Activated CD8-positive, alpha-beta T cell treated with anti-CD3 and anti-CD28 coated beads for 36 hours (primary cell): ENCODE data around the gene RNF39. TPM values are rescaled to one million over a fixed set of nuclear protein-coding genes. Genes with fewer than 3 reads are reported as not detected.
"Not testable (repeated sequence)": the region's sequence is repeated elsewhere in the genome, so short reads cannot be mapped to it uniquely, and the experiment has no call there.

ENCODE experiments used
- ATAC-seq: fragments of 200-7000 bp; cut with Tn5 transposase; one replicate; pipeline ENCODE4 v1.10.0; 2021; ENCODE audit warnings: mild to moderate bottlenecking, moderate library complexity
- CTCF ChIA-PET: fragments of 350-600 bp; sonication (Branson Sonifier 250); formaldehyde crosslinking; loops from one replicate; lab custom pipeline; 2021; ENCODE audit warnings: antibody characterized with exemption; lab: Charles Lee
- POLR2A ChIA-PET: fragments of 350-600 bp; sonication (Branson Sonifier 250); formaldehyde crosslinking; loops from one replicate; lab custom pipeline; 2021; ENCODE audit warnings: antibody characterized with exemption; lab: Charles Lee
- DNase-seq: peaks from one replicate; pipeline ENCODE4 v3.0.0-alpha.2; 2020
- H3K27ac Mint-ChIP-seq: one replicate; pipeline ENCODE4 v1.8.0; 2021; ENCODE audit warnings: mild to moderate bottlenecking, mixed read lengths
- H3K27me3 Mint-ChIP-seq: one replicate; pipeline ENCODE4 v1.8.0; 2021; ENCODE audit warnings: mixed read lengths
- H3K36me3 Mint-ChIP-seq: one replicate; pipeline ENCODE4 v1.8.0; 2021; ENCODE audit warnings: low read depth, mixed read lengths
- H3K4me1 Mint-ChIP-seq: one replicate; pipeline ENCODE4 v1.8.0; 2021; ENCODE audit warnings: low read depth, mixed read lengths
- H3K4me3 Mint-ChIP-seq: one replicate; pipeline ENCODE4 v1.8.0; 2021; ENCODE audit warnings: mild to moderate bottlenecking, moderate library complexity, mixed read lengths
- H3K9me3 Mint-ChIP-seq: one replicate; pipeline ENCODE4 v1.8.0; 2021; ENCODE audit warnings: mixed read lengths
- intact Hi-C: fragments of 100-400 bp; cut with micrococcal nuclease; formaldehyde crosslinking; loops from one replicate; pipeline ENCODE4 v1.10.0; 2022
- total RNA-seq, 2 experiments: library from RNA; stranded (reverse); gene quantifications; one replicate each; pipeline ENCODE4 v1.2.3, GENCODE V29; 2021
- TF ChIP-seq, protein P1 (sequence below): fragments of 200-600 bp; IDR thresholded peaks from one replicate; pipeline ENCODE4 v1.8.0; 2022; ENCODE audit warnings: antibody characterized with exemption, mild to moderate bottlenecking

Gene RNF39
- total RNA-seq, 2 experiments from 2014 or later, result not detected

DNA sequence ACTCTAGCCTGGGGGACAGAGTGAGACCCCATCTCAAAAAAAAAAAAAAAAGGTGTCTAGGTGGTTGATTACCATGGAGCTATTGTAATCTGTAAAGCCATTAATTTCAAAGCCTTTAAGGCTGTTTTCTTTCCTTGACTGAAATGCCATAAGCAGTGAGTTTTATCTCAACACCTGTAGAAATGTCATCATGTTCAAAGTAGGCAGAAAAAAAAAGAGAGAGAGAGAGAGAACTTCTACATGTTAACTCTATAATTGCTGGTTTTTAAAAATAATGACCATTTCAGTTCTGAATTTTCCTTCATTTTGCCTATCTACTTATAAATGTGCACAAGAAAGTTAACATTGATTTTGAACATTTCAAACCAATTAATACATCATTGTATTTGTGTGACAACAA, 44.2 kb downstream of the RNF39 start:
- H3K27me3 Mint-ChIP-seq, result no peaks in the 10 kb centered on the region
- ATAC-seq (no peak), DNase-seq (no peak)
- H3K4me3 Mint-ChIP-seq, result no peak overlapping the region
- H3K4me1 Mint-ChIP-seq, result peaks cover 3% of the 10 kb centered on the region
- no peak overlapping the region for H3K27ac Mint-ChIP-seq
- intact Hi-C loops, result no loop called here
- peaks cover 25% of the 10 kb centered on the region for H3K36me3 Mint-ChIP-seq
- no peaks in the 10 kb centered on the region for H3K9me3 Mint-ChIP-seq
- POLR2A ChIA-PET, result no interaction called here
- CTCF ChIA-PET, result interaction anchor here (0.7 to 1.4 kb wide), 2 partner anchors 329 to 1137 kb away, joined by 3 to 4 read pairs; no protein-coding TSS in a partner anchor
- TF ChIP-seq, protein P1, sequence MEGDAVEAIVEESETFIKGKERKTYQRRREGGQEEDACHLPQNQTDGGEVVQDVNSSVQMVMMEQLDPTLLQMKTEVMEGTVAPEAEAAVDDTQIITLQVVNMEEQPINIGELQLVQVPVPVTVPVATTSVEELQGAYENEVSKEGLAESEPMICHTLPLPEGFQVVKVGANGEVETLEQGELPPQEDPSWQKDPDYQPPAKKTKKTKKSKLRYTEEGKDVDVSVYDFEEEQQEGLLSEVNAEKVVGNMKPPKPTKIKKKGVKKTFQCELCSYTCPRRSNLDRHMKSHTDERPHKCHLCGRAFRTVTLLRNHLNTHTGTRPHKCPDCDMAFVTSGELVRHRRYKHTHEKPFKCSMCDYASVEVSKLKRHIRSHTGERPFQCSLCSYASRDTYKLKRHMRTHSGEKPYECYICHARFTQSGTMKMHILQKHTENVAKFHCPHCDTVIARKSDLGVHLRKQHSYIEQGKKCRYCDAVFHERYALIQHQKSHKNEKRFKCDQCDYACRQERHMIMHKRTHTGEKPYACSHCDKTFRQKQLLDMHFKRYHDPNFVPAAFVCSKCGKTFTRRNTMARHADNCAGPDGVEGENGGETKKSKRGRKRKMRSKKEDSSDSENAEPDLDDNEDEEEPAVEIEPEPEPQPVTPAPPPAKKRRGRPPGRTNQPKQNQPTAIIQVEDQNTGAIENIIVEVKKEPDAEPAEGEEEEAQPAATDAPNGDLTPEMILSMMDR, result no peak

- Mint-ChIP-seq H3K27me3 (no peaks in the 10 kb centered on the region), H3K9me3 (no peaks in the 10 kb centered on the region), H3K36me3 (peaks cover 20% of the 10 kb centered on the region), H3K4me3 (no peak overlapping the region), H3K4me1 (peaks cover 3% of the 10 kb centered on the region), H3K27ac (no peak overlapping the region)
- ChIA-PET POLR2A (no interaction called here), CTCF (no interaction called here)
- intact Hi-C loops, result no loop called here
- DNase-seq (no peak), ATAC-seq (no peak)
- TF ChIP-seq, protein P1, result no peak
Measured at GRCh38 chr6:30029588-30029987, 46.0 kb downstream of the RNF39 start.

- no peak overlapping the region for H3K4me3 Mint-ChIP-seq
- no peaks in the 10 kb centered on the region for H3K9me3 Mint-ChIP-seq
- POLR2A ChIA-PET, result no interaction called here
- no peak overlapping the region for H3K27ac Mint-ChIP-seq
- peaks cover 16% of the 10 kb centered on the region for H3K36me3 Mint-ChIP-seq
- H3K4me1 Mint-ChIP-seq, result peaks cover 3% of the 10 kb centered on the region
- ATAC-seq (no peak), DNase-seq (no peak)
- H3K27me3 Mint-ChIP-seq, result no peaks in the 10 kb centered on the region
- intact Hi-C loops, result no loop called here
- TF ChIP-seq, protein P1, result no peak
- CTCF ChIA-PET, result interaction anchor here (1.4 to 1.5 kb wide), 2 partner anchors 11 to 371 kb away, joined by 3 to 4 read pairs; no protein-coding TSS in a partner anchor
Measured at GRCh38 chr6:30025186-30025585, 50.4 kb downstream of the RNF39 start.

DNA sequence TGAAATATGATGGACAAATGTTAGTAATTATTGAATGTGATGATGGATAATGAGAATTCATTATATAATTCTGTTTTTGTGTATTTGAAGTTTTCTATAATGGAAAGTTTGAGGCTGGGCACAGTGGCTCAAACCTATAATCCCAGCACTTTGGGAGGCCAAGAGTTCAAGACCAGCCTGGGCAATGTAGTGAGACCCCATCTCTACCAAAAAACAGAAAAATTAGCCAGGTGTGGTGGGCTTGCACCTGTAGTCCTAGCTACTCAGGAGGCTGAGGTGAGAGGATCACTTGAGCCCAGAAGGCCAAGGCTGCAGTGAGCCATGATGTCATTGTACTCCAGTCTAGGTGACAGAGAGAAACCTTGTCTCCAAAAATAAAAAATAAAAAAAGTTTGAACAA, 52.9 kb downstream of the RNF39 start:
- DNase-seq, H3K4me1 Mint-ChIP-seq, H3K9me3 Mint-ChIP-seq, ATAC-seq, H3K4me3 Mint-ChIP-seq, H3K27me3 Mint-ChIP-seq, intact Hi-C loops, H3K27ac Mint-ChIP-seq: not testable (repeated sequence)
- ChIA-PET POLR2A (interaction anchor here (1.1 kb wide), 1 partner anchor 65 kb away, joined by 4 read pairs; no protein-coding TSS in a partner anchor), CTCF (interaction anchor here (0.9 kb wide), 1 partner anchor 109 kb away, joined by 3 read pairs; no protein-coding TSS in a partner anchor)
- peaks cover 12% of the 10 kb centered on the region for H3K36me3 Mint-ChIP-seq

DNA sequence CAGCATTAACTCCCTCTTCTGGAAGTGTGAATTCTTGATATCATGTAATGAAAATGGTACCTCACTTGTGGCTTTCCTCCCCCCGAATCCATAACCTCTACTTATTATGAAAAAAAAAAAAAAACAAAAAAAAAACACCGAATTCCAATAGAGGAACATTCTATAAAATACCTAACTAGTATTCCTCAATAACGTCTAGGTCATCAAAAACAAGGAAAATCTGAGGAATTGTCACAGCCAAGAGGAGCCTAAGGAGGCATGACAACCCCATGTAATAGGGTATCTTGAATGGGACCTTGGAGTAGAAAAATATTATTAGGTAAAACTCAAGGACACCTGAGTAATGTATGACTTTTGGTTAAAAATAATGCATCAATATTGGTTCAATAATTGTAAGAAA, 53.4 kb downstream of the RNF39 start:
- DNase-seq (no peak), ATAC-seq (no peak)
- intact Hi-C loops, result no loop called here
- ChIA-PET CTCF (interaction anchor here (0.7 kb wide), 1 partner anchor 75 kb away, joined by 3 read pairs; no protein-coding TSS in a partner anchor), POLR2A (interaction anchor here (1.1 kb wide), 1 partner anchor 66 kb away, joined by 4 read pairs; no protein-coding TSS in a partner anchor)
- Mint-ChIP-seq H3K27me3 (no peaks in the 10 kb centered on the region), H3K9me3 (no peaks in the 10 kb centered on the region), H3K4me3 (no peak overlapping the region), H3K27ac (no peak overlapping the region), H3K4me1 (peaks cover 3% of the 10 kb centered on the region), H3K36me3 (peaks cover 12% of the 10 kb centered on the region)
- TF ChIP-seq, protein P1, result no peak
